Measurements from ENCODE around the gene RND3.

Gene RND3

DNA sequence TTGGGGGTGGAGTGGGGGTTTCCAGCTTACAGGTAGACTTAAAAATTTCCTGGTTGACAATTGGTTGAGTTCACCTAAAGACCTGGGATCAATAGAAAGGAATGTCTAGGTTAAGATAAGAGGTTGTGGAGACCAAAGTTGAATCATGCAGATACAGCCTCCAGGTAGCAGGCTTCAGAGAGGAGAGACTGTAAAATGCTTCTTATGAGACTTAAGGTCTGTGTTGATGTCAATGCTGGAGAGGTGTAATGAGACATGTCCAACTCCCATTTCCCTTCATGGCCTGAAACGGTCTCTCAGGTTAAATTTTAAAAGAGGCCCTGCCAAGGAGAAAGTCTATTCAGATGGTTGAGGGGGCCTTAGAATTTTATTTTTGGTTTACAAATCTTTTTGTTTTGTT, 38.5 kb upstream of the RND3 start:
- H3K9me3 ChIP-seq (ENCODE audit: insufficient read depth, low read depth, low read length) = no peaks in the 10 kb centered on the region
- H4K12ac ChIP-seq (ENCODE audit: low read depth, low read length) = no peak overlapping the region
- WGBS (ENCODE audit: extremely low coverage, insufficient coverage, insufficient read length) = no CpG with 5 or more reads among the region's 1 CpG
- no peak overlapping the region for H4K8ac ChIP-seq (ENCODE audit: low read depth, low read length)
- H3K27ac ChIP-seq (ENCODE audit: low read depth, low read length) = peak overlapping the region; percentile 72
- H3K18ac ChIP-seq (ENCODE audit: low read length) = no peak overlapping the region
- no peak overlapping the region for H2AK5ac ChIP-seq (ENCODE audit: low read length)
- no peak overlapping the region for H2AFZ ChIP-seq (ENCODE audit: insufficient read depth, low read length, poor library complexity)
- no peaks in the 10 kb centered on the region for H3K36me3 ChIP-seq (ENCODE audit: control insufficient read depth in 1 of 2, insufficient read depth in 2 of 2, low read length in 2 of 2)
- H2BK120ac ChIP-seq (ENCODE audit: insufficient read depth, low read length, poor library complexity) = peak overlapping the region; percentile 67
- DNase-seq = peak; percentile 21 to 74
- H3K9ac ChIP-seq (ENCODE audit: low read length) = no peak overlapping the region
- no peak overlapping the region for H4K91ac ChIP-seq (ENCODE audit: low read depth, low read length)
- H3K27me3 ChIP-seq (ENCODE audit: insufficient read depth, low read length) = no peaks in the 10 kb centered on the region
- H3K23ac ChIP-seq (ENCODE audit: low read length) = no peak overlapping the region
- no peak overlapping the region for H2BK12ac ChIP-seq (ENCODE audit: low read length)
- H3K79me1 ChIP-seq (ENCODE audit: low read length) = peaks cover 6% of the 10 kb centered on the region
- peak overlapping the region; percentile 63 for H2BK5ac ChIP-seq (ENCODE audit: low read depth, low read length, poor library complexity)
- H3K4me1 ChIP-seq (ENCODE audit: control insufficient read depth in 1 of 2, insufficient read depth in 2 of 2, low read length in 2 of 2) = peaks cover 5 to 6% of the 10 kb centered on the region in 2 experiments
- H3K79me2 ChIP-seq (ENCODE audit: control insufficient read depth, insufficient read depth, low read length, poor library complexity) = no peaks in the 10 kb centered on the region
- no peak overlapping the region for H3K14ac ChIP-seq (ENCODE audit: low read length)
- no peak overlapping the region for H3K4ac ChIP-seq (ENCODE audit: low read depth, low read length)
- H3K4me3 ChIP-seq (ENCODE audit: low read depth, low read length) = no peak overlapping the region
- no peak overlapping the region for H3K4me2 ChIP-seq (ENCODE audit: low read length)

DNA sequence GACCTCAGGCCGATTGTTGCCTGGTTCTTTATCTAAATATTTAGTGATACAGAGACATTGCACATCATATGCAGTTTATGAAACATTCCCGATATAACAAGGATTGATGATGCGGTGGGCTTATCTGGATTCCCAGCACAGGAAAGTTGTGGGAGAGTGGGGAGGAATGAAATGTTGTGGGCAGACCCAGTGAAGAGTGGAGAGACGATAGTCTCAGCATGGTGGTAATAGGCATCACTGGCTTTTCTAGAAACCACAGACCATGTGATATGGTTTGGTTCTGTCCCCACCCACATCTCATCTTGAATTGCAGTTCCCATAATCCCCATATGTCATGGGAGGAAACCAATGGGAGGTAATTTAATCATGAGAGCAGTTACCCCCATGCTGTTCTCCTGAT, 34.8 kb upstream of the RND3 start:
- no peak overlapping the region for H3K4ac ChIP-seq (ENCODE audit: low read depth, low read length)
- no peaks in the 10 kb centered on the region for H3K27me3 ChIP-seq (ENCODE audit: insufficient read depth, low read length)
- no peaks in the 10 kb centered on the region for H3K9me3 ChIP-seq (ENCODE audit: insufficient read depth, low read depth, low read length)
- H3K4me2 ChIP-seq (ENCODE audit: low read length) = no peak overlapping the region
- no peak overlapping the region for H3K14ac ChIP-seq (ENCODE audit: low read length)
- no peak for DNase-seq
- no CpG with 5 or more reads among the region's 4 CpGs for WGBS (ENCODE audit: extremely low coverage, insufficient coverage, insufficient read length)
- no peak overlapping the region for H2BK5ac ChIP-seq (ENCODE audit: low read depth, low read length, poor library complexity)
- H3K4me1 ChIP-seq (ENCODE audit: control insufficient read depth in 1 of 2, insufficient read depth in 2 of 2, low read length in 2 of 2) = peaks cover 3% of the 10 kb centered on the region in 2 experiments
- H3K23ac ChIP-seq (ENCODE audit: low read length) = no peak overlapping the region
- H2BK12ac ChIP-seq (ENCODE audit: low read length) = no peak overlapping the region
- H4K91ac ChIP-seq (ENCODE audit: low read depth, low read length) = no peak overlapping the region
- H3K79me1 ChIP-seq (ENCODE audit: low read length) = peaks cover 4% of the 10 kb centered on the region
- H3K27ac ChIP-seq (ENCODE audit: low read depth, low read length) = no peak overlapping the region
- H3K4me3 ChIP-seq (ENCODE audit: low read depth, low read length) = no peak overlapping the region
- H4K8ac ChIP-seq (ENCODE audit: low read depth, low read length) = no peak overlapping the region
- H4K12ac ChIP-seq (ENCODE audit: low read depth, low read length) = no peak overlapping the region
- H3K18ac ChIP-seq (ENCODE audit: low read length) = no peak overlapping the region
- H2AK5ac ChIP-seq (ENCODE audit: low read length) = no peak overlapping the region
- no peak overlapping the region for H2AFZ ChIP-seq (ENCODE audit: insufficient read depth, low read length, poor library complexity)
- no peaks in the 10 kb centered on the region for H3K36me3 ChIP-seq (ENCODE audit: control insufficient read depth in 1 of 2, insufficient read depth in 2 of 2, low read length in 2 of 2)
- H3K79me2 ChIP-seq (ENCODE audit: control insufficient read depth, insufficient read depth, low read length, poor library complexity) = no peaks in the 10 kb centered on the region
- no peak overlapping the region for H2BK120ac ChIP-seq (ENCODE audit: insufficient read depth, low read length, poor library complexity)
- H3K9ac ChIP-seq (ENCODE audit: low read length) = no peak overlapping the region

DNA sequence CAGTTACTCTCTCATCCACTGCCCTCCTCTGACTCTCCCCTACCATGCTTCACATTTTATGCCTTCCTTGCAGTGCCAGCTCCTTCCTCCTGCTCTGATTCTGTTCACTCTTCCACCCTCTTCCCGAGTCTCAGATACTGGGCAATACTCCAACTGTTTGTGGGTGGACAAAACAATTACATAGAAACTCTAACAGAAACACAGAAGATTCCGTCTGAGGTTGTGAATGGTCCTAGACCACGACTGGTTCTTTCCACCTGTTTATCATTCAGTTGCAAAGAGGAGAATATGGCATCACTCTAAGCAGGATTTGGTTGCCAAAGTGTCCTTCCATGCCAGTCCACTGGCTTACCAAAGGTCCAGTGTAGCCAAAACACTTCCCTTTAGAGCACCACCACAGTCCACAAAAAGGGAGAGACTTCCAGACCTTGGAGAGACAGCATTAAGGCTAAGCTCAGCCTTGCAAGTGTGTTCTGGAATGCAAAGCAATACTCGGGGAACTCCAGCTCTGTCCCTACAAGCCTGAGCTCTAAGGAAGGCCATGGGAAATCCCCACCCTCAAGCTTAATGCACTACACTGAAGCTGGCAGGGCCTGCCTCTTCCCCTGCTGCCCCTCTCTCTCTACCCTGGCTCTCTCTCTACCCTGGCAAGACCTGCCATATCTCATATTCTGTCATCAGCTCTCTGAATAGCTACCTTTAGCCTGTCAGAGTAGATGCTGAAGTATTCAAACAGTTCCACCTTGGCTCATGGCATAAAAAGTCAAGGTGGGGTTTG, 33.6 kb upstream of the RND3 start:
- no peak overlapping the region for H3K23ac ChIP-seq (ENCODE audit: low read length)
- no peaks in the 10 kb centered on the region for H3K79me2 ChIP-seq (ENCODE audit: control insufficient read depth, insufficient read depth, low read length, poor library complexity)
- H4K12ac ChIP-seq (ENCODE audit: low read depth, low read length) = no peak overlapping the region
- no peak overlapping the region for H4K8ac ChIP-seq (ENCODE audit: low read depth, low read length)
- no peak overlapping the region for H3K4me2 ChIP-seq (ENCODE audit: low read length)
- H3K4me1 ChIP-seq (ENCODE audit: control insufficient read depth in 1 of 2, insufficient read depth in 2 of 2, low read length in 2 of 2) = peaks cover 3% of the 10 kb centered on the region in 2 experiments
- H4K91ac ChIP-seq (ENCODE audit: low read depth, low read length) = no peak overlapping the region
- H3K18ac ChIP-seq (ENCODE audit: low read length) = no peak overlapping the region
- no peaks in the 10 kb centered on the region for H3K36me3 ChIP-seq (ENCODE audit: control insufficient read depth in 1 of 2, insufficient read depth in 2 of 2, low read length in 2 of 2)
- no peak for DNase-seq
- H2BK12ac ChIP-seq (ENCODE audit: low read length) = peak overlapping the region; percentile 38
- H3K79me1 ChIP-seq (ENCODE audit: low read length) = peaks cover 3% of the 10 kb centered on the region
- no peak overlapping the region for H2AK5ac ChIP-seq (ENCODE audit: low read length)
- no peak overlapping the region for H3K4ac ChIP-seq (ENCODE audit: low read depth, low read length)
- no CpG with 5 or more reads among the region's 4 CpGs for WGBS (ENCODE audit: extremely low coverage, insufficient coverage, insufficient read length)
- no peak overlapping the region for H3K4me3 ChIP-seq (ENCODE audit: low read depth, low read length)
- H3K9ac ChIP-seq (ENCODE audit: low read length) = no peak overlapping the region
- no peak overlapping the region for H3K27ac ChIP-seq (ENCODE audit: low read depth, low read length)
- H3K27me3 ChIP-seq (ENCODE audit: insufficient read depth, low read length) = no peaks in the 10 kb centered on the region
- H3K14ac ChIP-seq (ENCODE audit: low read length) = no peak overlapping the region
- no peak overlapping the region for H2AFZ ChIP-seq (ENCODE audit: insufficient read depth, low read length, poor library complexity)
- H2BK5ac ChIP-seq (ENCODE audit: low read depth, low read length, poor library complexity) = no peak overlapping the region
- no peak overlapping the region for H2BK120ac ChIP-seq (ENCODE audit: insufficient read depth, low read length, poor library complexity)
- no peaks in the 10 kb centered on the region for H3K9me3 ChIP-seq (ENCODE audit: insufficient read depth, low read depth, low read length)

DNA sequence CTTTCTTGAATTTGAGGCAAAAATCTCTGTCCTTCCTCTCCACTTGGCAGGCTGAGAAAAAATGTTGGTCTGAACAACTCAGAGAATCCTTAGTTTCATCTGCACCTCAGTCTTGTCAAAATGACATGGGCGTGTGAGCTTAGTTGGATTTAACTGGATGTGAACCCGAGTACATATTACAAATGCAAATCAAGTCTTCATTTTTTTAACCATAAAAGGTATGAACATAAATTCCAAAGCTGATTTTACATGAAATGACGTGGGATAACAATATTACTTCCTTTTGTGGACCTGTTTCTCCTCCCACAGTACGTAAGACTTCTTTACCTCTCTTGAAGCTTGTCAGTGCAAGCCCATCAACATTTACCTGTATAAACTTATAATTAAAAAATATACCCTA, 32.6 kb upstream of the RND3 start:
- Histone ChIP-seq H4K12ac (ENCODE audit: low read depth, low read length) (no peak overlapping the region), H3K36me3 (ENCODE audit: control insufficient read depth in 1 of 2, insufficient read depth in 2 of 2, low read length in 2 of 2) (no peaks in the 10 kb centered on the region), H3K9me3 (ENCODE audit: insufficient read depth, low read depth, low read length) (no peaks in the 10 kb centered on the region), H3K27me3 (ENCODE audit: insufficient read depth, low read length) (no peaks in the 10 kb centered on the region), H2BK12ac (ENCODE audit: low read length) (no peak overlapping the region), H3K14ac (ENCODE audit: low read length) (no peak overlapping the region), H2BK5ac (ENCODE audit: low read depth, low read length, poor library complexity) (no peak overlapping the region), H3K79me2 (ENCODE audit: control insufficient read depth, insufficient read depth, low read length, poor library complexity) (no peaks in the 10 kb centered on the region), H3K4me2 (ENCODE audit: low read length) (no peak overlapping the region), H3K4me3 (ENCODE audit: low read depth, low read length) (no peak overlapping the region), H3K4ac (ENCODE audit: low read depth, low read length) (no peak overlapping the region), H2AFZ (ENCODE audit: insufficient read depth, low read length, poor library complexity) (no peak overlapping the region), H4K91ac (ENCODE audit: low read depth, low read length) (no peak overlapping the region), H3K4me1 (ENCODE audit: control insufficient read depth in 1 of 2, insufficient read depth in 2 of 2, low read length in 2 of 2) (peaks cover 0 to 3% of the 10 kb centered on the region in 2 experiments), H3K79me1 (ENCODE audit: low read length) (no peaks in the 10 kb centered on the region), H4K8ac (ENCODE audit: low read depth, low read length) (no peak overlapping the region), H3K23ac (ENCODE audit: low read length) (no peak overlapping the region), H2BK120ac (ENCODE audit: insufficient read depth, low read length, poor library complexity) (no peak overlapping the region), H3K27ac (ENCODE audit: low read depth, low read length) (no peak overlapping the region), H3K18ac (ENCODE audit: low read length) (no peak overlapping the region), H3K9ac (ENCODE audit: low read length) (no peak overlapping the region), H2AK5ac (ENCODE audit: low read length) (no peak overlapping the region)
- WGBS (ENCODE audit: extremely low coverage, insufficient coverage, insufficient read length) = no CpG with 5 or more reads among the region's 4 CpGs
- DNase-seq = no peak
